HG02763 (cell line): ENCODE results near the gene PCDHGA1.
"Not testable (repeated sequence)": the region's sequence is repeated elsewhere in the genome, so short reads cannot be mapped to it uniquely, and the experiment has no call there.

ENCODE experiments used
- ATAC-seq: cut with Tn5 transposase; IDR thresholded peaks from one replicate; pipeline ENCODE4 v1.9.1; 2021; ENCODE audit warnings: mild to moderate bottlenecking, moderate library complexity; ENCODE audit not compliant: unreplicated experiment

PCDHGA1 gene

GRCh38 chr5:141407790-141408505, 77.6 kb downstream of the PCDHGA1 start, which contains the start of gene PCDHGB6:
TSS of gene PCDHGB6 (plus strand) at chr5:141408021. CDS start at chr5:141408203, 182 bp downstream.
- ATAC-seq, result peak; percentile 65

GRCh38 chr5:141409598-141410306, 79.4 kb downstream of the PCDHGA1 start:
- ATAC-seq, result no peak

- no peak for ATAC-seq
Measured at GRCh38 chr5:141411575-141411974, 81.3 kb downstream of the PCDHGA1 start.

- ATAC-seq, result peak; percentile 57
Measured at GRCh38 chr5:141412854-141413539, 82.7 kb downstream of the PCDHGA1 start, which contains the start of gene PCDHGA10. TSS of gene PCDHGA10 (plus strand) at chr5:141412987. CDS start at chr5:141413176, 189 bp downstream.

- ATAC-seq, result no peak
Measured at GRCh38 chr5:141413540-141414069, 83.3 kb downstream of the PCDHGA1 start.

GRCh38 chr5:141414548-141415274, 84.4 kb downstream of the PCDHGA1 start:
- not testable (repeated sequence) for ATAC-seq

GRCh38 chr5:141415275-141415618, 84.9 kb downstream of the PCDHGA1 start:
- not testable (repeated sequence) for ATAC-seq

GRCh38 chr5:141417494-141418172, 87.3 kb downstream of the PCDHGA1 start, which contains the start of gene PCDHGB7:
TSS of gene PCDHGB7 (plus strand) at chr5:141417677. CDS start at chr5:141417860, 183 bp downstream.
- peak; percentile 63 for ATAC-seq

GRCh38 chr5:141419074-141419880, 89.0 kb downstream of the PCDHGA1 start:
- no peak for ATAC-seq

- no peak for ATAC-seq
Measured at GRCh38 chr5:141420855-141421488, 90.7 kb downstream of the PCDHGA1 start, which contains the start of gene PCDHGA11. TSS of gene PCDHGA11 (plus strand) at chr5:141421051. CDS start at chr5:141421228, 177 bp downstream.

GRCh38 chr5:141421489-141421855, 91.2 kb downstream of the PCDHGA1 start:
- no peak for ATAC-seq

- no peak for ATAC-seq
Measured at GRCh38 chr5:141422742-141423291, 92.5 kb downstream of the PCDHGA1 start.

- no peak for ATAC-seq
Measured at GRCh38 chr5:141427783-141428426, 97.6 kb downstream of the PCDHGA1 start.

GRCh38 chr5:141430332-141431113, 100.2 kb downstream of the PCDHGA1 start, which contains the start of gene PCDHGA12:
TSS of gene PCDHGA12 (plus strand) at chr5:141430507. CDS start at chr5:141430760, 253 bp downstream.
- ATAC-seq, result peak; percentile 89

- ATAC-seq, result peak; percentile 40
Measured at GRCh38 chr5:141431286-141431685, 101.0 kb downstream of the PCDHGA1 start.

GRCh38 chr5:141432308-141432707, 102.0 kb downstream of the PCDHGA1 start:
- ATAC-seq, result not testable (repeated sequence)

GRCh38 chr5:141432726-141433125, 102.4 kb downstream of the PCDHGA1 start:
- not testable (repeated sequence) for ATAC-seq
